Aorta (tissue), 5 donors: ENCODE results near the gene CSNK1G2. TPM values are rescaled to one million over a fixed set of nuclear protein-coding genes. Genes with fewer than 3 reads are reported as not detected.

Experiments
- ATAC-seq: fragments of 200-7000 bp; cut with Tn5 transposase; one replicate; pipeline ENCODE4 v1.9.1; 2022; ENCODE audit warnings: moderate library complexity; ENCODE audit not compliant: low FRiP score
- DNase-seq, 2 donors: peaks; one replicate each; pipeline ENCODE4 v3.0.0-alpha.2; 2020
- H3K27ac ChIP-seq, 2 donors: one replicate each; pipeline ENCODE4 v1.5.1; 2013; ENCODE audit warnings: low read length in 2 of 2, mild to moderate bottlenecking in 2 of 2, moderate library complexity in 2 of 2, control low read depth in 1 of 2, inconsistent platforms in 1 of 2, low read depth in 1 of 2
- H3K27me3 ChIP-seq, 2 donors: one replicate each; pipeline ENCODE4 v1.6.1; 2013; ENCODE audit warnings: control low read depth in 1 of 2, low read length in 1 of 2, mild to moderate bottlenecking in 1 of 2, moderate library complexity in 1 of 2; ENCODE audit not compliant: insufficient read depth in 2 of 2, control insufficient read depth in 1 of 2
- H3K36me3 ChIP-seq, 2 donors: one replicate each; pipeline ENCODE4 v1.6.1; 2013; ENCODE audit warnings: control low read depth in 1 of 2, low read length in 1 of 2, mild to moderate bottlenecking in 1 of 2; ENCODE audit not compliant: insufficient read depth in 2 of 2, control insufficient read depth in 1 of 2
- H3K4me1 ChIP-seq, 2 donors: one replicate each; pipeline ENCODE4 v1.6.1; 2013; ENCODE audit warnings: low read length in 2 of 2, control low read depth in 1 of 2, mild to moderate bottlenecking in 1 of 2, moderate library complexity in 1 of 2; ENCODE audit not compliant: insufficient read depth in 2 of 2, control insufficient read depth in 1 of 2
- H3K4me3 ChIP-seq, 2 donors: one replicate each; pipeline ENCODE4 v1.5.1; 2013; ENCODE audit warnings: low read length in 2 of 2, control low read depth in 1 of 2, mild to moderate bottlenecking in 1 of 2
- H3K9me3 ChIP-seq: one replicate; pipeline ENCODE4 v1.6.1; 2013; ENCODE audit warnings: mild to moderate bottlenecking, low read length; ENCODE audit not compliant: control insufficient read depth
- WGBS, 2 donors: extraction: QIAGEN DNeasy Blood & Tissue Kit; methylation state at CpG; one replicate each; pipeline ENCODE4 v1.1.7; 2013; 5-methylcytosine and 5-hydroxymethylcytosine counted together
- intact Hi-C, 2 donors: fragments of 100-400 bp; cut with DNase I; formaldehyde crosslinking; loops; one replicate each; pipeline versions ENCODE4 v1.14.2 to v1.15.0; 2022
- polyA plus RNA-seq, 2 donors: library from polyadenylated mRNA; stranded (reverse); fragments of 200-250 nt; gene quantifications; one replicate each; pipeline ENCODE4 v1.2.3, GENCODE V29; 2013
- total RNA-seq, 2 donors: library from RNA; stranded (reverse); fragmentation: NEBNext Ultra II Directional; extraction: Animal tissue kit (Norgen Biotek cat#: 25700); gene quantifications; one replicate each; pipeline ENCODE4 v1.2.1, GENCODE V29; 2021
- donor health status: healthy with polysubstance abuse.
- donor health status: Bipolar disorder and iron deficiency.
- donor health status: DM: no; HTN: no; CAD: no.
- donor health status: DM: no; HTN: no; CAD: no.
- donor health status: DM: yes; HTN: yes; CAD: no.

CSNK1G2 gene
- total and polyA plus RNA-seq, 4 donors = 41.0 to 59.8 (median 51.4) TPM

DNA sequence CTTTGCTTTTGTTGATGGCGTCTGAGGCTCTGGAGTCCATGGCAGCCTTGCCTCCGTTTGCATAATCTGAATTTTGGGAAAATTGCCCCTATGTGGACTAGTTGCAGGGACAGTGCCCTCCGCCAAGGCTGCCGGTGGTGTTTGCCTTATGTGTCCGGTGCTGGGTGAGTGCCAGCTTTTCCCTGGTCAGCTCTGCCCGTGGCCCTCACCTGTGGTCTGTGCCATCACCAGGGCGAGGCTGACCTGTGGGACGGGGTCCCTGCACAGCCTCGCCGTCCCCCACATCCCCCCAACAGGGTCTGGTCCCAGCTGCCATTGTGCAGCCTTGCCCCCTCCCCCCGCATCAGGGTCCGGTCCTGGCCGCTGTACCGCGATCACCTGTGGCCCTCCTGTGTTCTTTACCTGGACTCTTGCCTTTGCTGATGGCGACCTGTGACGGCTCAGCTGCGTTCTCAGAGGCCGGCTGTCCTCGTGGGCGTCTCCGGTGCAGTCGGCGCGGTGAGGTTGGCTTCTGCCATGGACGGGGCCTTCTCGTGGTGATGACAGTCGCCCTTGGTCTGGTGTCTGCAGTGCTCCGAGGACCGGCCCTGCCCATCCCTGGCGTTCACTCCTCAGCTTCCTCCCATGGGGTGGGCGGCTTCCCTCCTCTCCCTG, 12.6 kb downstream of the CSNK1G2 start:
- 87 to 91% methylated on average over 31 to 32 of the region's 32 CpGs for WGBS, 2 donors
- H3K36me3 ChIP-seq = no peaks in the 10 kb centered on the region
- no peak overlapping the region for H3K4me3 ChIP-seq
- H3K9me3 ChIP-seq = no peaks in the 10 kb centered on the region
- ATAC-seq (no peak), DNase-seq (no peak)
- no peaks in the 10 kb centered on the region for H3K27me3 ChIP-seq
- H3K27ac ChIP-seq = no peak overlapping the region
- intact Hi-C loops = no loop called here
- no peaks in the 10 kb centered on the region for H3K4me1 ChIP-seq

DNA sequence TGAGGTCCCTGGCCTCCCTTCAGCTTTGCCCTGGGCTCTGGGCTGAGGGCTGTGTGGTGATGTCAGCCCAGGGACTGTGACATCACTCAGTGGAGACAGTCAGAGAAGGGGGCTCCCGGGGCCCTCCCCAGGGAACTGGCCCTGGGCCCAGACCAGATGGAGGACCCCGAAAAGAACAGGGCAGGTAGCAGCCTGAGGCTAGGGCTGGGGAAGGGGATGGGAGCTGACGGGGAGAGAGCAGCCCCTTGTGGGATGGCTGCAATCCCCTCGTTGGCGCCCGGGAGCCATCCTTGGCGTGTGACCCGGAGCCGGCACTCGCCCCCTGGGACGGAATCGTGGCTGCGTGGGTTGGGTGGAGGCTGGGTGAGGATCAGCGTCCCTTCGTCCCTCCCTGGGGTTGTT, 13.6 kb downstream of the CSNK1G2 start:
- no peak for DNase-seq
- WGBS, 2 donors = 87 to 90% methylated on average over 15 of the region's 15 CpGs

DNA sequence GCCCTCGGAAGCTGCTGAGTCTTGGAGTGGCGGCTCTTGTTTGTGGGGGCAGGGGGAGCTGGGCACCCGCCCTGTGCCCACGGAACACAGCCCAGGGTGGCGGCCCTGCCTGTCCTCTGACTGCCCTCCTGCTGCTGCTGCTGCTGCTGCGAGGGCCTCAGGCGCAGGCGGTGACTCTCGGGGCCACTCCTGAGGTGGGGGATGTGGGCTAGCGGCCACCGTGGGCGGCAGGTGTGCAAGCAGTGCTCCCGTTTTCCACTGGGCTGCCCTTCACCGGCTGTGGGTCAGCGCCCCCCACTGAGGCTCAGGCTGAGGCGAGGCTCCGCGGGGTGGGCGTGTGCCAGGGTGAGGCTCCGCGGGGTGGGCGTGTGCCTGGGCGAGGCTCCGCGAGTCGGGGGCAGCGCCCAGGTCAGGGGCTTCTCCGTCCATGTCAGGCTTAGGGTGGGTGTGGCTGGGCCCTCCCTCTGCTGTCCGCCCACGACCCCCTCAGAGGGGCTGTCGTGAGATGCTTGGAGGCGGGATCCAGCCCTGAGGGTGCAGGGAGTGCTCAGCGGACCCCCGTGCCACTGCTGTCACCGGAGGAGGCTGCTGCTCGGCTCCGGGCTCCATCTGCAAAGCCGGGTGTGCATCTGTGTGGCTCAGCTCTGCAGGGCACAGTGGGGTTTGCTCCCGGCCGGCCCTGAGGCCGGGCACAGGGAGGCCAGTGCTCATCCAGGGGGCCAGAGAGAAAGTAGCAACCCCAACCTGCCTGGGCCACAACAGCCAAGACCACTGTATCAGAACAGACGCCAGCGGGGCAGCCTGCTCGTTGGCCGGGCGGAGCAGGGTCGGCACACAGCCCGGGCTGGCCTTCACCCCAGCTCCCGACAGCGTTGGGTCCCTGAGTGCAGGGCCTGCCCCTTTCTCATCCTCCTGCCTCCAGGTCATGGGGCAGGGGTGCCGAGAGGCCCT, 14.5 kb downstream of the CSNK1G2 start:
- DNase-seq (no peak), ATAC-seq (peak; percentile 4)
- Histone ChIP-seq H3K27me3 (no peaks in the 10 kb centered on the region), H3K27ac (no peak overlapping the region), H3K36me3 (no peaks in the 10 kb centered on the region), H3K9me3 (no peaks in the 10 kb centered on the region), H3K4me3 (no peak overlapping the region), H3K4me1 (no peaks in the 10 kb centered on the region)
- WGBS, 2 donors = 81 to 83% methylated on average over 47 to 51 of the region's 51 CpGs
- intact Hi-C loops = no loop called here

More for the DNA sequence above, 13.6 kb downstream of the CSNK1G2 start:
- Histone ChIP-seq H3K4me3 (no peak overlapping the region), H3K9me3 (no peaks in the 10 kb centered on the region), H3K36me3 (no peaks in the 10 kb centered on the region), H3K4me1 (no peaks in the 10 kb centered on the region), H3K27me3 (no peaks in the 10 kb centered on the region), H3K27ac (no peak overlapping the region)
- ATAC-seq = no peak
- intact Hi-C loops = no loop called here

DNA sequence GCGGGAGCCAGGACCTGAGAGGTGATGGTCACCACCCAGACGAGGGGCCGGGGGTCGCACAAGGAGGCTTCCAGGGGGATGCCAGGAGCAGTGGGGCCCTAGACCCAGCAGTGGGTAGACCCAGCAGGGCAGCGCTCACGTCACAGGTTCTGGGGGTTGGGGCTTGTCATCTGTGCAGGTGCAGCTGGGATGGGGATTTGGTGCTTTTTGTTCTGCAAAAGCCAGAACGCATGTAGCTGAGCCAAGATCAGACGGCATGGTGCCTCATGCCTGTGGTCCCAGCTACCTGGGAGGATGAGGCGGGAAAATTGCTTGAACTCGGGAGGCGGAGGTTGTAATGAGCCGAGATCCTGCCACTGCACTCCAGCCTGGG, 15.1 kb downstream of the CSNK1G2 start:
- no peak for ATAC-seq
- intact Hi-C loops = no loop called here
- Histone ChIP-seq H3K9me3 (no peaks in the 10 kb centered on the region), H3K4me1 (no peaks in the 10 kb centered on the region), H3K27me3 (no peaks in the 10 kb centered on the region), H3K36me3 (no peaks in the 10 kb centered on the region), H3K27ac (no peak overlapping the region), H3K4me3 (no peak overlapping the region)
- no peak for DNase-seq
- 89 to 93% methylated on average over 12 of the region's 12 CpGs for WGBS, 2 donors

DNA sequence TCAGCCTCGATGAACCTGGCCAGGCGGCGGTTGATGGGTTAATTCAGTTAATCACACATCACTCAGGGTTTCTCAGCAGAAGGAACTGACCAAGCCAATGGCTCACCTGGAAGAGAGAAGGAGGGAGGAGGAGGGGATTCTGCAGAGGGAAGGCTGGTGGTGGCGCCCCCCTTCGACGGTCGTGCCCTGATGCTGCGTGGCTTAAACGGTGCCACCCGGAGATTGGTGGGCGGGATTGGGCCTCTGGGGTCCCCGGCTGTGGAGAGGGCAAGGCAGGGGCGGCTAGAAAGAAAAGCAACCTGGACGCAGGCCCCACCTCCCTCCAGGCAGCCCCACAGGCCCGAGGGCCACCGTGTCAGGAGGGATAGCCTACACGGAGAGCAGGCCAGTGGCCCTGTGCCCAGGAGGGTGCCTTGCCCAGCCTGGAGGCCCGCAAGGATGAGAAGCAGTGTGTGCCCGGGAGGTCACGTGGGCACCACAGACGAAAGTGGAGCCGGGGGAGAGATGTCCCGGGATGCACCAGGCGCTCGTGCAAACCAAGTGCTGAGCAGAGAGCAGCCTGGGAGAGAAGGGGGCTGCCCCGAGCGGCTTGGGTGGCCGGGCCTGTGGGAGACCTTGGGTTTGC, 16.0 kb downstream of the CSNK1G2 start:
- ATAC-seq = no peak
- H3K27ac ChIP-seq = no peak overlapping the region
- no peaks in the 10 kb centered on the region for H3K27me3 ChIP-seq
- no peaks in the 10 kb centered on the region for H3K9me3 ChIP-seq
- intact Hi-C loops = no loop called here
- no peaks in the 10 kb centered on the region for H3K36me3 ChIP-seq
- H3K4me3 ChIP-seq = no peak overlapping the region
- no peaks in the 10 kb centered on the region for H3K4me1 ChIP-seq
- DNase-seq = no peak
- WGBS, 2 donors = 73 to 75% methylated on average over 28 of the region's 28 CpGs

DNA sequence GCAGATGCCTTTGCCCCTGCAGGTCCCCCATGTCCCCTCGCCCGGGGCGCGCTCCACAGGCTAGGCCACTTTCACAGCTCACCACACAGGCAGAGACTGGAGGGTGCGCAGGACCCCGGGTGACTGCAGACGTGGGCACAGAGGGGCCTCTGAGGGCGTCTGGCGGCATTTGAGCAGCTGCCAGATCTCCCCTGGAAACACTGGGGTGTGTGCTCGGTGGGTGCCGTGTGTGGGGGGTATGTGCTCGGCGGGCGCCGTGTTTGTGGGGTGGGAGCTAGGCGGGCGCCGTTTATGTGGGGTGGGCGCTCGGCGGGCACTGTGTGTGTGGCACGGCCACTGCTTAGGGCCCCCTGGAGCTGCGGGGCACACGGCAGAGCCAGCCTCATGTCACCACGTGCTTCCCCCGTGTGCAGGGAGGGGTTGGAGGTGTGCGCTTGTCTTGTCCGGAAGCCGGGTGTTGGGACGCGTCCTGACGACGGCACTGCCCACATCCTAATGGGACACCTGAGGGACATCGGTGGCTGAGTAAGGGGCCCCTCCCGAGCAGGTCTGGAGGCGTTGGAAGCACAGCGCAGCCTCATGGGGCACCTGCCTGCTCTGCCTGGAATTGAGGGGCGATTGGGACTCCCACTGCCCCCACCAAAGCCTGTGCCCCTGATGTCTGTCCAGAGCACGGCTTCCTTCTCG, 16.7 kb downstream of the CSNK1G2 start:
- 83 to 86% methylated on average over 38 to 40 of the region's 40 CpGs for WGBS, 2 donors
- intact Hi-C loops = no loop called here
- Histone ChIP-seq H3K4me1 (no peaks in the 10 kb centered on the region), H3K27me3 (no peaks in the 10 kb centered on the region), H3K36me3 (no peaks in the 10 kb centered on the region), H3K27ac (no peak overlapping the region), H3K4me3 (no peak overlapping the region), H3K9me3 (no peaks in the 10 kb centered on the region)
- DNase-seq (no peak), ATAC-seq (no peak)

DNA sequence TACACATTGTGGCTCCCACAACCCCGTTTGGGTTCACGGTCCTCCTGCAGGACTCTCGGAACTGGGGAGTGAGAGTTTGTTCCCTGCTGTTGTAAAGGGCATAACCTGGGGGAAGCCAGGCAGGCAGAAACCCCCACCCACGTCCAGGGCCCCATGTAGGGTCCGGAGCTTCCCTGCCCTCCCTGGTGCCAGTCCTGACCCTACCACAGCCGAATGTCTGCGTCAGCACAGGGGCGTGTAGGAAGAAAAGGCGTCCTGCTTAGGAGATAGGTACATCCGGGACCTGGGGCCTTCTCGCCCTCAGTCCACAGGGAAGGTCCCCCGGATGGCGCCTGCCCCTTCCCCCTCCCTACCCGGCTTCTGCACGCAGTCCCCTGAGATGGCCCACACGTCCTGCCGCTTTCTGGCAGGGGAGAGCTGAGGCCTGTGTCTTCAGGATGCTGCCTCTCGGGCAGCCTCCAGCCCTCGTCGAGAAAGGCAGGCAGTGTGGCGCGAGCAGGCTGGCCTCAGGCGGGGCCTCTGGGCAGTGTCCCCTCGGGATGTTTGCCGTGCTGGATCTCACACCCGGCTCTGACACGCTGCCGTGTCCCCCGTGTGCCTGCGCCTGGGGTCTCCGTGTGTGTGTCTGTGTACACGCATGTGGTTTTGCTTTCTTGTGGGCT, 19.1 kb downstream of the CSNK1G2 start:
- Histone ChIP-seq H3K9me3 (no peaks in the 10 kb centered on the region), H3K27ac (no peak overlapping the region), H3K4me1 (no peaks in the 10 kb centered on the region), H3K27me3 (no peaks in the 10 kb centered on the region), H3K36me3 (no peaks in the 10 kb centered on the region), H3K4me3 (no peak overlapping the region)
- WGBS, 2 donors = 94 to 95% methylated on average over 32 of the region's 32 CpGs
- intact Hi-C loops = no loop called here
- DNase-seq (no peak), ATAC-seq (no peak)
